Measurements from ENCODE around the gene ATG10.
"Not testable (repeated sequence)": the region's sequence is repeated elsewhere in the genome, so short reads cannot be mapped to it uniquely, and the experiment has no call there.

Gene ATG10

DNA sequence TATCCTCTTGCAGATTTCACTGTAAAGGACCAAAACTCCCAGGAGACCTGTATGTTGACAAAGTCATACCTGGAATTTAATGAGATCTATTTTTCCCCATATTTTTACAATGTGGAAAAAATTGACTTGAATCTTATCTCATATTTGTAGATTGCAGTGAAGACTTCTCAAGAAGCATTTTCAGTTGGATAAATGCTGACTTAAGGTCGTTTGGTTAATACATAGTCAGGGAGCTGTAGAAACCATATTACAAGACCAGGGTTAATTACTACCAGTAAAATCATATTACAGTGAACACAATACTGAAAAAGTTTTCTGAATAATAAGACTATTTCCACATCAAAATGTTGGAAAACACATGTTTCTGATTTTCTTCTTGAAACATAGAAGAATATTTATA lies 119.8 kb downstream of the ATG10 start:
- H3K36me3 ChIP-seq (ENCODE audit: control insufficient read depth, insufficient read depth, low read length), result no peaks in the 10 kb centered on the region
- H3K27ac ChIP-seq (ENCODE audit: low read depth, low read length, severe bottlenecking), result no peak overlapping the region
- H3K9me3 ChIP-seq (ENCODE audit: control insufficient read depth, low read length), result peaks cover 11% of the 10 kb centered on the region
- no CpG with 5 or more reads among the region's 1 CpG for WGBS, 2 experiments (ENCODE audit: insufficient coverage in 2 of 2)
- H3K4me1 ChIP-seq (ENCODE audit: control insufficient read depth, insufficient read depth, low read length, poor library complexity, severe bottlenecking), result no peaks in the 10 kb centered on the region
- H3K4me3 ChIP-seq (ENCODE audit: extremely low read depth, insufficient read depth, low read length, poor library complexity, severe bottlenecking), result no peak overlapping the region

DNA sequence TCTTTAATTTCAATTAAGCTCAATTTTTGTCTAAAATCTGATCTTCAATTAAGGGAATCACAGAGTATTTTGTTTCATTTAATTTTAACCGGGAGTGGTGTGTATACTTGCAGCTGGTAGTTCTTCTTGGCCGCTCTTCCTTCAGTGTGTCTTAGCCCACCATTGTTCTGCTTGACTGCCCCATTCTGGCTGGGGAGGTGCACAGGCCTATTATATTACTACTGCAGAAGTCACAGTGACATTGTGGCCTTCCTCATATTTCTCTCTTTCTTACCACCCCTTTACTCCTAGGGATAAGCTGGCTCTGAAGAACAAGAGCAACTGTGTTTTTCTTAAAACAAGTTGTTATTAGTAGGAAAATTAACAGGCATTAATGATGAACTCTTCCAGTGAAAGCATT lies 123.7 kb downstream of the ATG10 start:
- WGBS, 2 experiments (ENCODE audit: insufficient coverage in 2 of 2), result 80 to 100% methylated on average over 1 of the region's 2 CpGs

GRCh38 chr5:82096249-82096648 lies 124.4 kb downstream of the ATG10 start:
- H3K9me3 ChIP-seq (ENCODE audit: control insufficient read depth, low read length), result peaks cover 11% of the 10 kb centered on the region
- no peak overlapping the region for H3K4me3 ChIP-seq (ENCODE audit: extremely low read depth, insufficient read depth, low read length, poor library complexity, severe bottlenecking)
- no peaks in the 10 kb centered on the region for H3K4me1 ChIP-seq (ENCODE audit: control insufficient read depth, insufficient read depth, low read length, poor library complexity, severe bottlenecking)
- H3K36me3 ChIP-seq (ENCODE audit: control insufficient read depth, insufficient read depth, low read length), result no peaks in the 10 kb centered on the region
- no peak overlapping the region for H3K27ac ChIP-seq (ENCODE audit: low read depth, low read length, severe bottlenecking)

More for the DNA sequence above, 123.7 kb downstream of the ATG10 start:
- H3K4me3 ChIP-seq (ENCODE audit: extremely low read depth, insufficient read depth, low read length, poor library complexity, severe bottlenecking), result no peak overlapping the region
- no peaks in the 10 kb centered on the region for H3K36me3 ChIP-seq (ENCODE audit: control insufficient read depth, insufficient read depth, low read length)
- no peaks in the 10 kb centered on the region for H3K4me1 ChIP-seq (ENCODE audit: control insufficient read depth, insufficient read depth, low read length, poor library complexity, severe bottlenecking)
- H3K9me3 ChIP-seq (ENCODE audit: control insufficient read depth, low read length), result peaks cover 11% of the 10 kb centered on the region
- H3K27ac ChIP-seq (ENCODE audit: low read depth, low read length, severe bottlenecking), result no peak overlapping the region

GRCh38 chr5:82100303-82101077 lies 128.7 kb downstream of the ATG10 start:
- H3K4me1 ChIP-seq (ENCODE audit: control insufficient read depth, insufficient read depth, low read length, poor library complexity, severe bottlenecking), result no peaks in the 10 kb centered on the region
- no peaks in the 10 kb centered on the region for H3K36me3 ChIP-seq (ENCODE audit: control insufficient read depth, insufficient read depth, low read length)
- H3K27ac ChIP-seq (ENCODE audit: low read depth, low read length, severe bottlenecking), result no peak overlapping the region
- no peak overlapping the region for H3K4me3 ChIP-seq (ENCODE audit: extremely low read depth, insufficient read depth, low read length, poor library complexity, severe bottlenecking)
- WGBS, 2 experiments (ENCODE audit: insufficient coverage in 2 of 2), result no CpG with 5 or more reads among the region's 2 CpGs
- H3K9me3 ChIP-seq (ENCODE audit: control insufficient read depth, low read length), result no peaks in the 10 kb centered on the region

- Histone ChIP-seq H3K4me3 (ENCODE audit: extremely low read depth, insufficient read depth, low read length, poor library complexity, severe bottlenecking) (no peak overlapping the region), H3K4me1 (ENCODE audit: control insufficient read depth, insufficient read depth, low read length, poor library complexity, severe bottlenecking) (peaks cover 3% of the 10 kb centered on the region), H3K27ac (ENCODE audit: low read depth, low read length, severe bottlenecking) (no peak overlapping the region), H3K36me3 (ENCODE audit: control insufficient read depth, insufficient read depth, low read length) (no peaks in the 10 kb centered on the region), H3K9me3 (ENCODE audit: control insufficient read depth, low read length) (no peaks in the 10 kb centered on the region)
- 86 to 100% methylated on average over 1 to 2 of the region's 4 CpGs for WGBS, 2 experiments (ENCODE audit: insufficient coverage in 2 of 2)
Observed at GRCh38 chr5:82104872-82105271, 133.0 kb downstream of the ATG10 start.

- Histone ChIP-seq H3K27ac (ENCODE audit: low read depth, low read length, severe bottlenecking) (no peak overlapping the region), H3K4me3 (ENCODE audit: extremely low read depth, insufficient read depth, low read length, poor library complexity, severe bottlenecking) (no peak overlapping the region), H3K4me1 (ENCODE audit: control insufficient read depth, insufficient read depth, low read length, poor library complexity, severe bottlenecking) (peaks cover 3% of the 10 kb centered on the region), H3K9me3 (ENCODE audit: control insufficient read depth, low read length) (no peaks in the 10 kb centered on the region), H3K36me3 (ENCODE audit: control insufficient read depth, insufficient read depth, low read length) (no peaks in the 10 kb centered on the region)
- WGBS, 2 experiments (ENCODE audit: insufficient coverage in 2 of 2), result 80 to 86% methylated on average over 1 of the region's 1 CpG
Observed at GRCh38 chr5:82105457-82105856, 133.6 kb downstream of the ATG10 start.

DNA sequence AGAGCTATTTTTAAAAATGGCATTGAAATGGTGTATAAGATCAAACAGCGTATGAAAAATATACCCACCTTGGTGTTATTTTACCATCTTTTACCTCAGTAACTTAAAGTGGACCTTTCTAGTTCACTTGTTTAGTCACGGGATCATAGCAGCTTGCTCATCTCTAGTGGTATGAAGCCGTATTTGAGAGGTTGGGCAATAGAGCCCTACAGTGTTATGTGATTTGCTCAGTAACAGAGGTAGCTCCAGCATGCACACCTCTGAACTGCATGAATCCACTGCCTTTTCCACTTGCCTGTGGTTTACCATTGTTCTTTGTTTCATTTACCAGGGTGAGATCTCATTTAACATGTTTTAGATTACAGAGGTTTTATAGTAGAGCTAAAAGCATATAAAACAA lies 134.4 kb downstream of the ATG10 start:
- Histone ChIP-seq H3K4me3 (ENCODE audit: extremely low read depth, insufficient read depth, low read length, poor library complexity, severe bottlenecking) (no peak overlapping the region), H3K36me3 (ENCODE audit: control insufficient read depth, insufficient read depth, low read length) (no peaks in the 10 kb centered on the region), H3K27ac (ENCODE audit: low read depth, low read length, severe bottlenecking) (no peak overlapping the region), H3K9me3 (ENCODE audit: control insufficient read depth, low read length) (no peaks in the 10 kb centered on the region), H3K4me1 (ENCODE audit: control insufficient read depth, insufficient read depth, low read length, poor library complexity, severe bottlenecking) (peaks cover 3% of the 10 kb centered on the region)
- 57 to 94% methylated on average over 2 to 3 of the region's 3 CpGs for WGBS, 2 experiments (ENCODE audit: insufficient coverage in 2 of 2)

- no peak overlapping the region for H3K27ac ChIP-seq (ENCODE audit: low read depth, low read length, severe bottlenecking)
- H3K4me3 ChIP-seq (ENCODE audit: extremely low read depth, insufficient read depth, low read length, poor library complexity, severe bottlenecking), result no peak overlapping the region
- peaks cover 3% of the 10 kb centered on the region for H3K4me1 ChIP-seq (ENCODE audit: control insufficient read depth, insufficient read depth, low read length, poor library complexity, severe bottlenecking)
- WGBS, 2 experiments (ENCODE audit: insufficient coverage in 2 of 2), result 40 to 60% methylated on average over 1 of the region's 1 CpG
- no peaks in the 10 kb centered on the region for H3K36me3 ChIP-seq (ENCODE audit: control insufficient read depth, insufficient read depth, low read length)
- no peaks in the 10 kb centered on the region for H3K9me3 ChIP-seq (ENCODE audit: control insufficient read depth, low read length)
Observed at GRCh38 chr5:82106756-82107155, 134.9 kb downstream of the ATG10 start.

GRCh38 chr5:82107267-82107666 lies 135.4 kb downstream of the ATG10 start:
- H3K9me3 ChIP-seq (ENCODE audit: control insufficient read depth, low read length), result no peaks in the 10 kb centered on the region
- peaks cover 3% of the 10 kb centered on the region for H3K4me1 ChIP-seq (ENCODE audit: control insufficient read depth, insufficient read depth, low read length, poor library complexity, severe bottlenecking)
- H3K36me3 ChIP-seq (ENCODE audit: control insufficient read depth, insufficient read depth, low read length), result no peaks in the 10 kb centered on the region
- H3K27ac ChIP-seq (ENCODE audit: low read depth, low read length, severe bottlenecking), result no peak overlapping the region
- no peak overlapping the region for H3K4me3 ChIP-seq (ENCODE audit: extremely low read depth, insufficient read depth, low read length, poor library complexity, severe bottlenecking)

GRCh38 chr5:82109013-82109412 lies 137.2 kb downstream of the ATG10 start:
- no peaks in the 10 kb centered on the region for H3K36me3 ChIP-seq (ENCODE audit: control insufficient read depth, insufficient read depth, low read length)
- H3K4me1 ChIP-seq (ENCODE audit: control insufficient read depth, insufficient read depth, low read length, poor library complexity, severe bottlenecking), result peaks cover 3% of the 10 kb centered on the region
- H3K4me3 ChIP-seq (ENCODE audit: extremely low read depth, insufficient read depth, low read length, poor library complexity, severe bottlenecking), result no peak overlapping the region
- WGBS, 2 experiments (ENCODE audit: insufficient coverage in 2 of 2), result 93 to 97% methylated on average over 3 of the region's 3 CpGs
- H3K9me3 ChIP-seq (ENCODE audit: control insufficient read depth, low read length), result no peaks in the 10 kb centered on the region
- H3K27ac ChIP-seq (ENCODE audit: low read depth, low read length, severe bottlenecking), result no peak overlapping the region

- H3K36me3 ChIP-seq (ENCODE audit: control insufficient read depth, insufficient read depth, low read length); H3K4me3 ChIP-seq (ENCODE audit: extremely low read depth, insufficient read depth, low read length, poor library complexity, severe bottlenecking); H3K4me1 ChIP-seq (ENCODE audit: control insufficient read depth, insufficient read depth, low read length, poor library complexity, severe bottlenecking); H3K27ac ChIP-seq (ENCODE audit: low read depth, low read length, severe bottlenecking); H3K9me3 ChIP-seq (ENCODE audit: control insufficient read depth, low read length): not testable (repeated sequence)
- WGBS, 2 experiments (ENCODE audit: insufficient coverage in 2 of 2), result no CpG with 5 or more reads among the region's 2 CpGs
Observed at GRCh38 chr5:82109915-82110314, 138.1 kb downstream of the ATG10 start.
